ENCODE measurements around the gene STK24. TPM values are rescaled to one million over a fixed set of nuclear protein-coding genes. Genes with fewer than 3 reads are reported as not detected.

Gene STK24
- total RNA-seq, 1 donor from 2014 or later: 66.2 TPM

- intact Hi-C loops (cut with micrococcal nuclease): no loop called here
- Histone ChIP-seq H3K9me3 (replicated peaks) (no peaks in the 10 kb centered on the region), H3K4me1 (peaks cover 66% of the 10 kb centered on the region), H3K27me3 (ENCODE audit: low read depth) (no peaks in the 10 kb centered on the region), H3K36me3 (no peaks in the 10 kb centered on the region), H3K27ac (replicated peaks) (no peak overlapping the region), H3K4me3 (no peak overlapping the region)
- DNase-seq: no peak
- TF ChIP-seq CTCF (IDR thresholded peaks at IDR 0.05; ENCODE audit: borderline replicate concordance): no peak
Observed at GRCh38 chr13:98512774-98513665, 63.9 kb downstream of the STK24 start.

- TF ChIP-seq CTCF (IDR thresholded peaks at IDR 0.05; ENCODE audit: borderline replicate concordance): no peak
- Histone ChIP-seq H3K9me3 (replicated peaks) (no peaks in the 10 kb centered on the region), H3K27me3 (ENCODE audit: low read depth) (no peaks in the 10 kb centered on the region), H3K4me3 (no peak overlapping the region), H3K4me1 (peaks cover 76% of the 10 kb centered on the region), H3K36me3 (no peaks in the 10 kb centered on the region), H3K27ac (replicated peaks) (no peak overlapping the region)
- DNase-seq: no peak
- intact Hi-C loops (cut with micrococcal nuclease): no loop called here
Observed at GRCh38 chr13:98511435-98511834, 65.5 kb downstream of the STK24 start.

GRCh38 chr13:98510156-98510509, 66.8 kb downstream of the STK24 start:
- Histone ChIP-seq H3K27ac (replicated peaks) (peak overlapping the region; percentile 77), H3K4me3 (no peak overlapping the region), H3K9me3 (replicated peaks) (no peaks in the 10 kb centered on the region), H3K27me3 (ENCODE audit: low read depth) (no peaks in the 10 kb centered on the region), H3K4me1 (peaks cover 78% of the 10 kb centered on the region), H3K36me3 (no peaks in the 10 kb centered on the region)
- no peak for TF ChIP-seq CTCF (IDR thresholded peaks at IDR 0.05; ENCODE audit: borderline replicate concordance)
- intact Hi-C loops (cut with micrococcal nuclease): no loop called here
- no peak for DNase-seq

DNA sequence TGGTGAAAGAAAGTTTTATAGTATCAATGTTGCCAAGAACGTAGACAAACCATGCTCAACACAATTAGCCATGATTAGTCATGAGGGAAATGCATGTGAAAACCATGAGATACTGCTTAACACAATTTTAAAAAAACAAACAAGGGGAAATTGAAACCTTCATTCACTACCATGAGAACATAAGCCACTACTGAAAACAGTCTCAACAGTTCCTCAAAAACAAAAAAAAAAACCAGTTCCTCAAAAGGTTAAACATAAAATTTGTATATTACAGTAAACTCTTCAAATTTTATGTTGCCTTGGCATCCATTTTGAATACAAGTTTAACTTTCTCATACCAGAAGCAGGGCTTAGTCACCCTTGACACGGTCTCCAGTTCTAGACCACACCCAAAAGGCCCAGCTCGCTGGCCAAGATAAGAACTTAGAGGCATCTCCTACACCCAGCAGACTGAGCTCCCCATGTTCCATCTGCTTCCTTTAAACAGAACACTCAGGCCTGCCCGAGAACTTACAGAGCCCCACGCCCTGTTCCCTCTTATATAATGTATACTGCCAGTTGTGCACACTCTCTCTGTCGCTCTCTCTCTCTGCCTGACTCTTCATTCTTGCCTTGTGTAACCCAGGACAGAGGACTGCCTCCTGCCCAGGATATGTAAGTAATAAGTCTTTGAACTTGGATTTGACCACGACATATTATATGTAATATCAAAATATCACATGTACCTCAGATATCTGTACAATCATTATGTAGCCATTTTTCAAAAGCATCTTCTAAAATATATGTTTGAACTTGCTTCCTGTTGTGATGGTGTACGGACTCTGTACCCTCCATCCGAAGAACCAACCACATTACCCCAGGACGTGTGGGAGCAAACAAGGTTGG, 67.4 kb downstream of the STK24 start:
- Histone ChIP-seq H3K9me3 (replicated peaks) (no peaks in the 10 kb centered on the region), H3K4me3 (no peak overlapping the region), H3K36me3 (no peaks in the 10 kb centered on the region), H3K4me1 (peaks cover 84% of the 10 kb centered on the region), H3K27ac (replicated peaks) (peak overlapping the region; percentile 77), H3K27me3 (ENCODE audit: low read depth) (no peaks in the 10 kb centered on the region)
- intact Hi-C loops (cut with micrococcal nuclease): no loop called here
- peak; percentile 65 for DNase-seq
- TF ChIP-seq CTCF (IDR thresholded peaks at IDR 0.05; ENCODE audit: borderline replicate concordance): no peak

DNA sequence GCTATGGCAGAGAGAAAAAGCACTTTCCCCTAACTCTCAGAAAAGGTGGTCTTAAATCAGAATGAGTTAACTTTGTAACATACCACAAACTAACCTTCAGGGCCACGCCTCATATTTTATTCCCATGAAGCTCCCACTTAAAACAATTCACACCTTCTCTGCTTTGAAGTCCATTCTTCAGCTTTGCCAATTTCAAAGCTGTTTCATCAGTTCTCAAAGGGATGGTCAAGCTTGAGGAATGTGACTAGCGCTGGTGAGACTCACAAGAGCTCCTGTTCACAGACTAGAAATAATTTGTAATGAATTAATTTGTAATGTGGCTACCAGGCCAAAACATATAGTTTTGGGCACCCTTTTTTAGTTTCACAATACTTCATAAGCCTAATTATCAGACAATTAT, 68.2 kb downstream of the STK24 start:
- no peak for DNase-seq
- no peak overlapping the region for H3K4me3 ChIP-seq
- H3K36me3 ChIP-seq: no peaks in the 10 kb centered on the region
- H3K4me1 ChIP-seq: peaks cover 87% of the 10 kb centered on the region
- H3K27me3 ChIP-seq (ENCODE audit: low read depth): no peaks in the 10 kb centered on the region
- H3K27ac ChIP-seq (replicated peaks): peak overlapping the region; percentile 77
- H3K9me3 ChIP-seq (replicated peaks): no peaks in the 10 kb centered on the region
- no peak for TF ChIP-seq CTCF (IDR thresholded peaks at IDR 0.05; ENCODE audit: borderline replicate concordance)
- intact Hi-C loops (cut with micrococcal nuclease): no loop called here

All from left ventricle myocardium inferior (tissue), 1 donor.